Nephron (organoid): Measurements from ENCODE around the gene CAMKK1.

Experiments used
- H3K27ac Mint-ChIP-seq, 3 experiments: 2 replicates each; pipeline ENCODE4 v1.8.0; 2020; ENCODE audit warnings: mixed read lengths in 3 of 3, mild to moderate bottlenecking in 2 of 3, moderate library complexity in 1 of 3
- H3K27me3 Mint-ChIP-seq: 2 replicates; pipeline ENCODE4 v1.8.0; 2021; ENCODE audit warnings: low read depth, mild to moderate bottlenecking, moderate library complexity, mixed read lengths
- H3K36me3 Mint-ChIP-seq: 2 replicates; pipeline ENCODE4 v1.8.0; 2020; ENCODE audit warnings: low read depth, mixed read lengths
- H3K4me1 Mint-ChIP-seq: 2 replicates; pipeline ENCODE4 v1.8.0; 2020; ENCODE audit warnings: mixed read lengths
- H3K4me3 Mint-ChIP-seq, 3 experiments: 2 replicates each; pipeline ENCODE4 v1.8.0; 2020; ENCODE audit warnings: mild to moderate bottlenecking in 3 of 3, mixed read lengths in 3 of 3, moderate library complexity in 2 of 3
- H3K9me3 Mint-ChIP-seq: 2 replicates; pipeline ENCODE4 v1.8.0; 2020; ENCODE audit warnings: mixed read lengths
- CTCF ChIP-seq, 3 experiments: fragments of 200-600 bp; sonication (generic); IDR thresholded peaks; one replicate each; pipeline ENCODE4 v1.5.0; 2021; ENCODE audit warnings: antibody characterized with exemption in 3 of 3; ENCODE audit not compliant: unreplicated experiment in 3 of 3

The CAMKK1 gene

GRCh38 chr17:3915995-3916696 is 23.3 kb upstream of the CAMKK1 start, which contains the start of gene P2RX1:
Gene P2RX1 (minus strand): TSS chr17:3916465. CDS start chr17:3916225, 240 bp downstream.
- Mint-ChIP-seq H3K36me3 (no peaks in the 10 kb centered on the region), H3K4me3 (no peak within 1 kb of the TSS), H3K27ac (peak within 1 kb of the TSS in 2 of 3 experiments; percentile 12 to 25), H3K9me3 (no peaks in the 10 kb centered on the region), H3K27me3 (peaks cover 10% of the 10 kb centered on the region), H3K4me1 (peaks cover 12% of the 10 kb centered on the region)
- TF ChIP-seq CTCF (IDR thresholded peaks at IDR 0.05; ENCODE audit: unreplicated experiment in 3 of 3), result no peak

- Mint-ChIP-seq H3K9me3 (no peaks in the 10 kb centered on the region), H3K4me3 (no peak overlapping the region), H3K36me3 (no peaks in the 10 kb centered on the region), H3K27ac (peak overlapping the region in 2 of 3 experiments; percentile 12 to 25), H3K4me1 (peaks cover 14% of the 10 kb centered on the region), H3K27me3 (peaks cover 10% of the 10 kb centered on the region)
- TF ChIP-seq CTCF (IDR thresholded peaks at IDR 0.05; ENCODE audit: unreplicated experiment in 3 of 3), result no peak
These were observed 22.7 kb upstream of the CAMKK1 start for GRCh38 chr17:3915581-3915994.

- no peaks in the 10 kb centered on the region for H3K9me3 Mint-ChIP-seq
- peak overlapping the region in 1 of 3 experiments; percentile 69 for H3K27ac Mint-ChIP-seq
- H3K27me3 Mint-ChIP-seq, result peaks cover 10% of the 10 kb centered on the region
- H3K4me1 Mint-ChIP-seq, result peaks cover 14% of the 10 kb centered on the region
- TF ChIP-seq CTCF (IDR thresholded peaks at IDR 0.05; ENCODE audit: unreplicated experiment in 3 of 3), result no peak
- no peak overlapping the region for H3K4me3 Mint-ChIP-seq
- H3K36me3 Mint-ChIP-seq, result no peaks in the 10 kb centered on the region
These were observed 21.4 kb upstream of the CAMKK1 start for GRCh38 chr17:3914312-3914670.

- Mint-ChIP-seq H3K27ac (peak overlapping the region in 1 of 3 experiments; percentile 69), H3K27me3 (peaks cover 10% of the 10 kb centered on the region), H3K4me1 (peaks cover 14% of the 10 kb centered on the region), H3K9me3 (no peaks in the 10 kb centered on the region), H3K4me3 (no peak overlapping the region), H3K36me3 (no peaks in the 10 kb centered on the region)
- TF ChIP-seq CTCF (IDR thresholded peaks at IDR 0.05; ENCODE audit: unreplicated experiment in 3 of 3), result peak; percentile 93 to 97 (median 96)
These were observed 20.9 kb upstream of the CAMKK1 start for GRCh38 chr17:3913531-3914311.

- Mint-ChIP-seq H3K4me3 (no peak overlapping the region), H3K9me3 (no peaks in the 10 kb centered on the region), H3K36me3 (no peaks in the 10 kb centered on the region), H3K27me3 (peaks cover 10% of the 10 kb centered on the region), H3K27ac (no peak overlapping the region), H3K4me1 (peaks cover 11% of the 10 kb centered on the region)
- TF ChIP-seq CTCF (IDR thresholded peaks at IDR 0.05; ENCODE audit: unreplicated experiment in 3 of 3), result no peak
These were observed 20.0 kb upstream of the CAMKK1 start for GRCh38 chr17:3912827-3913226.
